ENCODE data around the gene TRAK2. TPM values are rescaled to one million over a fixed set of nuclear protein-coding genes. Genes with fewer than 3 reads are reported as not detected.

Gene TRAK2
- total RNA-seq, 1 experiment from 2014 or later = 9.4 TPM

DNA sequence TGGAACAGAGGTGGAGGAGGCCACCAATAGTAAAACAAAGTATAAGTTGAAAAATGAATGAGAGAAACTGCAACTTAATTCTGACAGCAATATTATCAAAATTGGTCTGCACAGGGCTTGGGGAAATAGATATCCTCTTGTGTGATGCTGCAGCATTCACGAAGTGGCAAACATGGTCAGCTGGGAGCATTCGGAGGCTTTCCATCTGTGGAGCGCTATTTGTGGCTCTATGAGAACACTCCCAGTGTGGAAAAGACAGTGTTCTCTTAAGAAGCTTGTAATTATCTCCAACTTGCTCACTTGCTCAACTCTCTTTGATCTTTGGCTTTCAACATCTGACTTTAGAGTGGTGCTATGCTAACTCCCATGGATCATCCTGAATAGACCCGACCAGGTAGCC is 91.0 kb downstream of the TRAK2 start:
- Histone ChIP-seq H3K4me2 (ENCODE audit: low read length) (no peak overlapping the region), H3K9me3 (ENCODE audit: low read length) (no peaks in the 10 kb centered on the region), H2AFZ (ENCODE audit: low read length) (no peak overlapping the region), H3K4me1 (ENCODE audit: insufficient read depth, low read length) (peaks cover 13% of the 10 kb centered on the region), H3K9ac (ENCODE audit: low read length) (no peak overlapping the region), H4K20me1 (ENCODE audit: low read length) (no peaks in the 10 kb centered on the region), H3K4me3 (ENCODE audit: low read length) (no peak overlapping the region), H3K79me2 (ENCODE audit: low read length) (no peaks in the 10 kb centered on the region), H3K27me3 (ENCODE audit: low read length) (no peaks in the 10 kb centered on the region), H3F3A (ENCODE audit: low read length, unreplicated experiment) (peaks cover 7% of the 10 kb centered on the region), H3K9me2 (replicated peaks; ENCODE audit: low read length) (no peaks in the 10 kb centered on the region), H3K27ac (ENCODE audit: low read length) (no peak overlapping the region), H3K36me3 (ENCODE audit: low read depth, low read length) (no peaks in the 10 kb centered on the region)
- BruUV-seq (replicated peaks) = no TSS peak
- no peak for TF ChIP-seq EZH2 (IDR thresholded peaks at IDR 0.05; ENCODE audit: low read length, unreplicated experiment)
- TF ChIP-seq, protein P1, sequence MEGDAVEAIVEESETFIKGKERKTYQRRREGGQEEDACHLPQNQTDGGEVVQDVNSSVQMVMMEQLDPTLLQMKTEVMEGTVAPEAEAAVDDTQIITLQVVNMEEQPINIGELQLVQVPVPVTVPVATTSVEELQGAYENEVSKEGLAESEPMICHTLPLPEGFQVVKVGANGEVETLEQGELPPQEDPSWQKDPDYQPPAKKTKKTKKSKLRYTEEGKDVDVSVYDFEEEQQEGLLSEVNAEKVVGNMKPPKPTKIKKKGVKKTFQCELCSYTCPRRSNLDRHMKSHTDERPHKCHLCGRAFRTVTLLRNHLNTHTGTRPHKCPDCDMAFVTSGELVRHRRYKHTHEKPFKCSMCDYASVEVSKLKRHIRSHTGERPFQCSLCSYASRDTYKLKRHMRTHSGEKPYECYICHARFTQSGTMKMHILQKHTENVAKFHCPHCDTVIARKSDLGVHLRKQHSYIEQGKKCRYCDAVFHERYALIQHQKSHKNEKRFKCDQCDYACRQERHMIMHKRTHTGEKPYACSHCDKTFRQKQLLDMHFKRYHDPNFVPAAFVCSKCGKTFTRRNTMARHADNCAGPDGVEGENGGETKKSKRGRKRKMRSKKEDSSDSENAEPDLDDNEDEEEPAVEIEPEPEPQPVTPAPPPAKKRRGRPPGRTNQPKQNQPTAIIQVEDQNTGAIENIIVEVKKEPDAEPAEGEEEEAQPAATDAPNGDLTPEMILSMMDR (conservative IDR thresholded peaks at IDR 0.05; ENCODE audit: low read depth, low read length) = no peak
- TF ChIP-seq EZH2phosphoT487 (IDR thresholded peaks at IDR 0.05; ENCODE audit: borderline replicate concordance, low read length) = no peak
- DNase-seq = no peak
- intact Hi-C loops (cut with micrococcal nuclease) = loop anchor here (5.0 kb wide), 1 partner anchor 178 kb away; the partner anchor contains the start of gene CASP10
- POLR2A ChIA-PET (ENCODE audit: unreplicated experiment) = no interaction called here
- CTCF ChIA-PET = no interaction called here
- ATAC-seq = no peak

DNA sequence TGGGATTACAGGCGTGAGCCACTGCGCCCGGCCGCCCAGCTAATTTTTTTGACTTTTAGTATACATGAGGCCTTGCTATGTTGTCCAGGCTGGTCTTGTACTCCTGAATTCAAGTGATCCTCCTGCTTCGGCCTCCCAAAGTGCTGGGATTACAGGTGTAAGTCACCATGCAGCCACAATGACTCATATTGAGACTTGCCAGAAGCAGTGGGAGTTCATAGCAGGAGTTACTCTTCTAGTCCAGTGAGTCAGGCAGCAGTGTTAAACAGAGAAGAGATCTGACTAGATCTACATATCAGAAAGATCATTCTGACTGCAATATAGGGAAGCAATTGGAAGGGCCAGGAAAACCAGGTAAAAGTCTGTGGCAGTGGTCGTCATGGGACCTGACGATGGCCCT is 92.6 kb downstream of the TRAK2 start:
- ATAC-seq (peak; percentile 94), DNase-seq (peak; percentile 97)
- H3K4me3 ChIP-seq (ENCODE audit: low read length) = no peak overlapping the region
- peaks cover 13% of the 10 kb centered on the region for H3K4me1 ChIP-seq (ENCODE audit: insufficient read depth, low read length)
- POLR2A ChIA-PET (ENCODE audit: unreplicated experiment) = no interaction called here
- H3K9ac ChIP-seq (ENCODE audit: low read length) = no peak overlapping the region
- H2AFZ ChIP-seq (ENCODE audit: low read length) = no peak overlapping the region
- H3K27me3 ChIP-seq (ENCODE audit: low read length) = no peaks in the 10 kb centered on the region
- peak overlapping the region; percentile 62 for H3K4me2 ChIP-seq (ENCODE audit: low read length)
- no peaks in the 10 kb centered on the region for H3K9me2 ChIP-seq (replicated peaks; ENCODE audit: low read length)
- H3K79me2 ChIP-seq (ENCODE audit: low read length) = no peaks in the 10 kb centered on the region
- intact Hi-C loops (cut with micrococcal nuclease) = loop anchor here (1.0 to 5.0 kb wide), 2 partner anchors 61 to 122 kb away; no protein-coding TSS in a partner anchor
- no peaks in the 10 kb centered on the region for H3K36me3 ChIP-seq (ENCODE audit: low read depth, low read length)
- H4K20me1 ChIP-seq (ENCODE audit: low read length) = no peaks in the 10 kb centered on the region
- no TSS peak for BruUV-seq (replicated peaks)
- TF ChIP-seq EZH2phosphoT487 (IDR thresholded peaks at IDR 0.05; ENCODE audit: borderline replicate concordance, low read length) = no peak
- TF ChIP-seq EZH2 (IDR thresholded peaks at IDR 0.05; ENCODE audit: low read length, unreplicated experiment) = no peak
- H3K27ac ChIP-seq (ENCODE audit: low read length) = peak overlapping the region; percentile 55
- H3K9me3 ChIP-seq (ENCODE audit: low read length) = no peaks in the 10 kb centered on the region
- CTCF ChIA-PET = no interaction called here
- peaks cover 7% of the 10 kb centered on the region for H3F3A ChIP-seq (ENCODE audit: low read length, unreplicated experiment)

DNA sequence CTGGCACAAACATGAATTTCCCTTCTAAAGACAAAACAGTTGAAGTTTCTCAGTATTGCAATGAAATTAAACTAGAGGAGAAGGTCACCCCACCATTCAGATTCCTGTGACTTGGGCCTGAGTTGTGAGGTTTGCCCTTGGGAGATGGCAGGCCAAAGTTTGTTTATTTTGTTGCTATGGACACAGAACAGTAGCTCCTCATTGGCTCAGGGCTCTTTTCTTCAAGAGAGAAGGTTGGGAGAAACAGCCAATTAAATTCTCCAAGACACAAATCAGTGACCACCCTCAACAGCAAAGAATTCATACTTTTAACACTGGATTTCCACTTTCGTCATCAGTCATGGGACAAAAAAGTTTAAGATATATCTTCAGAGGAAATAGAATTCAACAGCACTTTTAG is 94.0 kb downstream of the TRAK2 start, which contains the start of gene FLACC1:
Gene FLACC1 (minus strand): TSS at position 125 of the 400 bp plus-strand sequence. CDS start 5,941 bp downstream, outside the sequence.
- Histone ChIP-seq H3F3A (ENCODE audit: low read length, unreplicated experiment) (peaks cover 7% of the 10 kb centered on the region), H3K9ac (ENCODE audit: low read length) (no peak within 1 kb of the TSS), H3K79me2 (ENCODE audit: low read length) (no peaks in the 10 kb centered on the region), H3K36me3 (ENCODE audit: low read depth, low read length) (no peaks in the 10 kb centered on the region), H3K4me2 (ENCODE audit: low read length) (no peak within 1 kb of the TSS), H3K27me3 (ENCODE audit: low read length) (no peaks in the 10 kb centered on the region), H3K27ac (ENCODE audit: low read length) (no peak within 1 kb of the TSS), H3K4me3 (ENCODE audit: low read length) (no peak within 1 kb of the TSS), H3K9me3 (ENCODE audit: low read length) (no peaks in the 10 kb centered on the region), H2AFZ (ENCODE audit: low read length) (no peak within 1 kb of the TSS), H4K20me1 (ENCODE audit: low read length) (no peaks in the 10 kb centered on the region), H3K4me1 (ENCODE audit: insufficient read depth, low read length) (peaks cover 13% of the 10 kb centered on the region), H3K9me2 (replicated peaks; ENCODE audit: low read length) (no peaks in the 10 kb centered on the region)
- CTCF ChIA-PET = no interaction called here
- no TSS peak for BruUV-seq (replicated peaks)
- intact Hi-C loops (cut with micrococcal nuclease) = loop anchor here (5.0 kb wide), 1 partner anchor 60 kb away; no protein-coding TSS in a partner anchor
- DNase-seq = peak; percentile 45
- TF ChIP-seq, protein P1 (conservative IDR thresholded peaks at IDR 0.05; ENCODE audit: low read depth, low read length) = no peak
- TF ChIP-seq EZH2 (IDR thresholded peaks at IDR 0.05; ENCODE audit: low read length, unreplicated experiment) = no peak
- TF ChIP-seq EZH2phosphoT487 (IDR thresholded peaks at IDR 0.05; ENCODE audit: borderline replicate concordance, low read length) = no peak
- ATAC-seq = no peak
- POLR2A ChIA-PET (ENCODE audit: unreplicated experiment) = no interaction called here
